Thyroid gland (tissue), 4 donors: Measurements from ENCODE around the gene HPCA.

Experiments used
- POLR2A ChIP-seq, 2 donors: fragments of 450-650 bp; IDR thresholded peaks; one replicate each; pipeline ENCODE4 v1.6.1; 2017; ENCODE audit warnings: antibody characterized with exemption in 2 of 2, mild to moderate bottlenecking in 2 of 2, moderate library complexity in 1 of 2
- TF ChIP-seq, protein P1 (sequence below), 6 experiments: fragments of 200-600 bp in 3 of 6; fragments of 450-650 bp in 3 of 6; sonication (generic) in 3 of 6; IDR thresholded peaks; one replicate each; pipeline ENCODE4 v1.5.1; 2016 to 2019; ENCODE audit warnings: antibody characterized with exemption in 6 of 6, mild to moderate bottlenecking in 2 of 6, inconsistent platforms in 1 of 6, moderate library complexity in 1 of 6

DNA sequence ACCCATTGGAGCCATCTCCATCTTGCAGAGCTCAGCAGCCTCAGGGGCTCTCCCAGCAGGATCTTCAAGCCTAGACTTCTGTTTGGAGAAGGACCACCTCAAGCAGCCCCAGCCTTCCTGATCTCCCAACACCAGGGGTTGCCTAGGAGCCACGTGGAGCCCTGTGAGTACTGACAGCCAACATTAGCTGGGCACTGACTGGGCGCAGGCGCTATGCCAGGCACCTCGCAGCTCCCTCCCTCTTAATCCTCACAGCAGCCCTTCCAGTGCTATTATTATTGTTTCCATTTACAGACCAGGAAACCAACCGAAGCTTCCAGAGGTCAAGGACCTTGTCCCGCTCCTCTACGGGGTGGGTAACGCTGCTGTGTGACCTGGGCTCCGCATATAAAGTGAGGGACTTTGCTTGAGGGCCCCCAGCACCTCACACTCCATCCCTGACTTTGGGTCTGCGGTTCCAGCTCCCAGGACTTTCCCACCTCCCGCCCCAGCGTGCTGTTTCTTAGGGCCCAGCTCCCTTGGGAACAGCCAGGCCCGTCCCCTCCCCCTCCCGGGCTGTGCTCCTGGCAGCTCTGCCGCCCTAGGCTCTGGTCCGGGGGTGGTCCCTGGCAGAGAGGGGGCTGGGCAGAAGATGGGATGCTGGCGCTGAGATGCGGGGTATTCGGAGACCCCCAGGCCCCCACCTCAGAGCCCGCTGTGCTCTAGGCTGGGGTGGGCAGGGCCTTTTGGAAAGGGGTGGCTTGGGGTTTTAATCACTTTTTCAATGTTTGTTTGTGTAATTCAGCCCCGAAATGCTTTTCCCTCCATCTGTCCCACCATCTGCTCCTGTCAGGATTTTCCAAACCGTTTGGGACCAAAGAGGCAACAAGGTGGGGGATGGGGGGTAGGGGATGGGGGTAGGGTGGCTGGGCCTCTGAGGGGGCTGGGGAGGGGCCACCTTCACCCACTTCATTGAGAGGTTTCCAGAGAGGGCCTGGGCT lies 4.1 kb upstream of the HPCA start:
- TF ChIP-seq, protein P1, sequence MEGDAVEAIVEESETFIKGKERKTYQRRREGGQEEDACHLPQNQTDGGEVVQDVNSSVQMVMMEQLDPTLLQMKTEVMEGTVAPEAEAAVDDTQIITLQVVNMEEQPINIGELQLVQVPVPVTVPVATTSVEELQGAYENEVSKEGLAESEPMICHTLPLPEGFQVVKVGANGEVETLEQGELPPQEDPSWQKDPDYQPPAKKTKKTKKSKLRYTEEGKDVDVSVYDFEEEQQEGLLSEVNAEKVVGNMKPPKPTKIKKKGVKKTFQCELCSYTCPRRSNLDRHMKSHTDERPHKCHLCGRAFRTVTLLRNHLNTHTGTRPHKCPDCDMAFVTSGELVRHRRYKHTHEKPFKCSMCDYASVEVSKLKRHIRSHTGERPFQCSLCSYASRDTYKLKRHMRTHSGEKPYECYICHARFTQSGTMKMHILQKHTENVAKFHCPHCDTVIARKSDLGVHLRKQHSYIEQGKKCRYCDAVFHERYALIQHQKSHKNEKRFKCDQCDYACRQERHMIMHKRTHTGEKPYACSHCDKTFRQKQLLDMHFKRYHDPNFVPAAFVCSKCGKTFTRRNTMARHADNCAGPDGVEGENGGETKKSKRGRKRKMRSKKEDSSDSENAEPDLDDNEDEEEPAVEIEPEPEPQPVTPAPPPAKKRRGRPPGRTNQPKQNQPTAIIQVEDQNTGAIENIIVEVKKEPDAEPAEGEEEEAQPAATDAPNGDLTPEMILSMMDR (IDR thresholded peaks at IDR 0.05): no peak
- no peak for TF ChIP-seq POLR2A (IDR thresholded peaks at IDR 0.05)
